ENCODE data around the gene PRR20A. TPM values are rescaled to one million over a fixed set of nuclear protein-coding genes. Genes with fewer than 3 reads are reported as not detected.
"Not testable (repeated sequence)": the region's sequence is repeated elsewhere in the genome, so short reads cannot be mapped to it uniquely, and the experiment has no call there.

PRR20A gene
- total RNA-seq, 4 donors from 2014 or later, result not detected

GRCh38 chr13:57137585-57137984 is 3.1 kb upstream of the PRR20A start:
- no peaks in the 10 kb centered on the region for H3K4me1 ChIP-seq
- H3K9me3 ChIP-seq, result no peaks in the 10 kb centered on the region
- H3K27ac ChIP-seq, result no peak overlapping the region
- no peak for ATAC-seq
- H3K27me3 ChIP-seq, result no peaks in the 10 kb centered on the region
- TF ChIP-seq EP300 (IDR thresholded peaks at IDR 0.05) (no peak), POLR2AphosphoS5 (IDR thresholded peaks at IDR 0.05) (no peak), POLR2A (IDR thresholded peaks at IDR 0.05) (no peak), CTCF (IDR thresholded peaks at IDR 0.05) (no peak)
- H3K4me3 ChIP-seq, result no peak overlapping the region
- 78 to 89% methylated on average over 3 to 4 of the region's 4 CpGs for WGBS, 2 donors (ENCODE audit: low coverage in 1 of 2)
- H3K36me3 ChIP-seq, result no peaks in the 10 kb centered on the region

- TF ChIP-seq CTCF (IDR thresholded peaks at IDR 0.05) (no peak), POLR2A (IDR thresholded peaks at IDR 0.05) (no peak), POLR2AphosphoS5 (IDR thresholded peaks at IDR 0.05) (no peak), EP300 (IDR thresholded peaks at IDR 0.05) (no peak)
These were observed 1.7 kb upstream of the PRR20A start for GRCh38 chr13:57138988-57139387.

GRCh38 chr13:57139781-57140180 is 937 bp upstream of the PRR20A start:
- H3K4me1 ChIP-seq, H3K27ac ChIP-seq, H3K36me3 ChIP-seq, ATAC-seq, H3K27me3 ChIP-seq, H3K9me3 ChIP-seq, H3K4me3 ChIP-seq: not testable (repeated sequence)
- no CpG with 5 or more reads among the region's 18 CpGs for WGBS, 2 donors (ENCODE audit: low coverage in 1 of 2)

More at GRCh38 chr13:57138988-57139387, 1.7 kb upstream of the PRR20A start:
- no peaks in the 10 kb centered on the region for H3K27me3 ChIP-seq
- H3K4me3 ChIP-seq, result no peak overlapping the region
- no peaks in the 10 kb centered on the region for H3K9me3 ChIP-seq
- WGBS, 2 donors (ENCODE audit: low coverage in 1 of 2), result 93 to 96% methylated on average over 2 to 3 of the region's 5 CpGs
- H3K36me3 ChIP-seq, result no peaks in the 10 kb centered on the region
- ATAC-seq, result no peak
- H3K4me1 ChIP-seq, result no peaks in the 10 kb centered on the region
- H3K27ac ChIP-seq, result no peak overlapping the region

GRCh38 chr13:57147188-57147587 is 6.5 kb downstream of the PRR20A start, which contains the start of gene PRR20B:
TSS of gene PRR20B (plus strand) at chr13:57147488. CDS start at chr13:57147875, 387 bp downstream.
- H3K9me3 ChIP-seq, H3K36me3 ChIP-seq, H3K4me3 ChIP-seq, H3K4me1 ChIP-seq, H3K27me3 ChIP-seq, ATAC-seq, H3K27ac ChIP-seq: not testable (repeated sequence)
- no CpG with 5 or more reads among the region's 22 CpGs for WGBS, 2 donors (ENCODE audit: low coverage in 1 of 2)

GRCh38 chr13:57148106-57148505 is 7.4 kb downstream of the PRR20A start:
- H3K27me3 ChIP-seq, H3K4me1 ChIP-seq, H3K4me3 ChIP-seq, H3K36me3 ChIP-seq, H3K9me3 ChIP-seq, ATAC-seq, H3K27ac ChIP-seq: not testable (repeated sequence)
- 94 to 95% methylated on average over 8 to 9 of the region's 14 CpGs for WGBS, 2 donors (ENCODE audit: low coverage in 1 of 2)

GRCh38 chr13:57153761-57154160 is 13.0 kb downstream of the PRR20A start, which contains the start of gene PRR20C:
TSS of gene PRR20C (plus strand) at chr13:57154061. CDS start at chr13:57154448, 387 bp downstream.
- H3K9me3 ChIP-seq, ATAC-seq, H3K36me3 ChIP-seq, H3K4me1 ChIP-seq, H3K4me3 ChIP-seq, H3K27me3 ChIP-seq, H3K27ac ChIP-seq: not testable (repeated sequence)
- no CpG with 5 or more reads among the region's 22 CpGs for WGBS, 2 donors (ENCODE audit: low coverage in 1 of 2)

- not testable (repeated sequence) for H3K4me3 ChIP-seq, H3K27ac ChIP-seq, H3K4me1 ChIP-seq, H3K27me3 ChIP-seq, H3K9me3 ChIP-seq, ATAC-seq, H3K36me3 ChIP-seq
- WGBS, 2 donors (ENCODE audit: low coverage in 1 of 2), result no CpG with 5 or more reads among the region's 22 CpGs
These were observed 19.6 kb downstream of the PRR20A start, which contains the start of gene PRR20D for GRCh38 chr13:57160332-57160731. TSS of gene PRR20D (plus strand) at chr13:57160632. CDS start at chr13:57161019, 387 bp downstream.

GRCh38 chr13:57166897-57167296 is 26.2 kb downstream of the PRR20A start, which contains the start of gene PRR20E:
TSS of gene PRR20E (plus strand) at chr13:57167197. CDS start at chr13:57167584, 387 bp downstream.
- H3K27me3 ChIP-seq, H3K4me3 ChIP-seq, H3K27ac ChIP-seq, ATAC-seq, H3K9me3 ChIP-seq, H3K36me3 ChIP-seq, H3K4me1 ChIP-seq: not testable (repeated sequence)
- no CpG with 5 or more reads among the region's 22 CpGs for WGBS, 2 donors (ENCODE audit: low coverage in 1 of 2)
